AG09309 (cell line): ENCODE measurements around the gene DPYD.

Source experiments
- DNase-seq: peaks from one replicate; pipeline ENCODE4 v3.0.0-alpha.2; 2010; ENCODE audit warnings: low read depth
- H3K4me3 ChIP-seq: 2 replicates; pipeline ENCODE4 v1.5.1; 2011; ENCODE audit warnings: mild to moderate bottlenecking, low read depth, low read length, moderate library complexity; ENCODE audit not compliant: control insufficient read depth
- CTCF ChIP-seq: IDR thresholded peaks from 2 replicates; pipeline ENCODE4 v1.5.1; 2011; ENCODE audit warnings: mild to moderate bottlenecking, low read depth, low read length, inconsistent platforms; ENCODE audit not compliant: insufficient read depth, control insufficient read depth; ENCODE audit errors: missing control alignments

The DPYD gene

GRCh38 chr1:97066860-97067259 lies 854.0 kb downstream of the DPYD start:
- TF ChIP-seq CTCF: no peak
- no peak overlapping the region for H3K4me3 ChIP-seq
- no peak for DNase-seq

DNA sequence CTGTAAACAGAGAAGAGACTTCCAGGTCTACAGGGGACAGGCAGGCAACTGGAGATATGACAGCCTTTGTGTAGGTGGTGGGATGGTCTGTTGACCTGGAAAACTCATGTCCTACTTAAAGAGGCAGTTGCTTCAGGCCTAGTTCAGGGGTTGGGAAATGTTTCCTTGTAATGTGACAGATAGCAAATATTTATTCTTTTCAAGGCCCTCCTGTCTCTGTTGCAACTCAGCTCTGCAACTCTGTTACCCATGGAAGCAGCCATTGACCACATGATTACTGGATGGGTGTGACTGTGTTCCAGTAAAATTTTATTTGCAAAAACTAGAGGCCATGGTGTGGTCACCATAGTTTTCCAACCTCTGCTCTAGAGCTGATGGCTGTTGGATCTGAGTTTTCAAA lies 857.3 kb downstream of the DPYD start:
- no peak for TF ChIP-seq CTCF
- H3K4me3 ChIP-seq: no peak overlapping the region
- DNase-seq: no peak

DNA sequence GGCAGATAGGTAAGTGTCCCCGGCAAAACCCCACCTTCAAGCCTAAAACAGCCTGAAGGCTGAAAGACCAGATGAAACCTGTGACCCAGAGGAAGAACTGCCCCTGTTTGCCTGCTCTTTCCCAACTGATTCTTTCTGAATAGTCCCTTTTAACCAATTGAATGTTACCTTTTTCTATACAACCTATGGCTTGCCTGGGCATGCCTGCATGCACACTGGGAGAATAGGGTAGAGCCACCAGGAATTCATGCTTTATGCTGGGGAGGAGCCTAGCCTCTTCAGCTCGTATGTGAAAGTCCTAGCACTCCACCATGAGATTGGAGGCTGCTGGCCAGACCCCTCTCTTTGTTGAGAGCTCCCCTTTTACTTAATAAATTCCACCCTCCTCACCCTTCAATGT lies 859.2 kb downstream of the DPYD start:
- no peak for DNase-seq
- TF ChIP-seq CTCF: no peak
- no peak overlapping the region for H3K4me3 ChIP-seq

GRCh38 chr1:97056386-97056785 lies 864.4 kb downstream of the DPYD start:
- H3K4me3 ChIP-seq: no peak overlapping the region
- no peak for DNase-seq
- TF ChIP-seq CTCF: peak; percentile 1

DNA sequence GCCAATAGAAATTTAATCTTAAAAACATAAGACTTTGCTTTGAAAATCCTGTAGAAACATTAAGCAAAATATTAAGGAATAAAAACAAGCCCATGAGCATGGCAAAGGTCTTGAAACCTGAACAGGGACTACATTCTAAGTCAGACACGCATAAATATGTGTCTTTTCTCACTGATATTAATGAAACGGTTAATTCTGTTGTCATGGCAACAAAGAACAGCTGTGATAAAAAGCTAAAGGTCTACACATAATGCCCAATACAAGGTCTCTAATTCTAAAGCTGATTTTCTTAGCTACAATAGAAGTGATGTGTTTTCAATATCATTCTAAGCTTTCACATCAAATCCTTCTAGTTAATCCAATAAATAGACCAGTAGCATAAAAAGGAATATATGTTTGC lies 867.6 kb downstream of the DPYD start:
- TF ChIP-seq CTCF: no peak
- DNase-seq: no peak
- no peak overlapping the region for H3K4me3 ChIP-seq

DNA sequence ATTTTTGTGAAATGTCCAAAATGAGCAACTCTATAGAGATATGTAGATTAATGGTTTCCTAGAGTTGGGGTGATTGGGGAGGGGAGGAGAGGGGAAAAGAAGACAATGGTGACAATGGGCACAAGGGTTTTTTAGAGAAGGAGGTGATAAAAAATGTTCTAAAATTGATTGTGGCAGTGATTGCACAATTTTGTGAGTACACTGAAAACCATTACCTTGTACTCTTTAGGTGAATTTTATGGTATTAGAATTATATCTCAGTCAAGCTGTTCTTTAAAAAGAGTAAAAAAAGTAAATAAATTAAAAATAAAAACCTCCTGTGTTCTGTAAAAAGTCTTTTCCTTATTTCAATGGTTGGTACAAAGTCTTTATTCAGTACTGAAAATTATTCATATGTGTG lies 869.0 kb downstream of the DPYD start:
- TF ChIP-seq CTCF: no peak
- no peak overlapping the region for H3K4me3 ChIP-seq
- no peak for DNase-seq

DNA sequence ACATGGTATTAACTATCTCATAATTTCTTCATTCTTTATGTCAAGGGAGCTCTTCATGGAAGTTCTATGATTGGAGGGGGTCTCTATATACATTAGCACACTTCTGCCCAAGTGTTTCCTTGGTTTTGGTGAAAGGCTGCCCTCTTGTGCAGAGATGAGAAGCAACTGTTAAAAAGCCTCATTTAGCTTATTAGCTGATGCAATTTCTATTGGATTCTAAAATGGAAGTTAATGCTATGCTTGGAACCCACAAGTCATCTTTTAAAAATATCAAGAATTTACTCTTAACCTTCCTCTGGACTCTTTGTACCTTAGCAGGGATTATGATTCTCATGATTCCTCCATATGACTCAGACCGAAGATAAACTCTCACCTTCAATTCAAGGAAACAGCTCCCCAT lies 870.3 kb downstream of the DPYD start:
- DNase-seq: no peak
- peak; percentile 51 for TF ChIP-seq CTCF
- H3K4me3 ChIP-seq: no peak overlapping the region
